Adrenal gland (tissue), 5 donors: Measurements from ENCODE around the gene SIT1.

Source experiments
- CTCF ChIP-seq, 6 experiments: fragments of 450-650 bp in 4 of 6; fragments of 200-600 bp in 2 of 6; sonication (generic) in 1 of 6; IDR thresholded peaks; 1 replicate in 5 of 6; 2 replicates in 1 of 6; pipeline versions ENCODE4 v1.5.1 to v1.8.0; 2016 to 2021; ENCODE audit warnings: antibody characterized with exemption in 6 of 6, mild to moderate bottlenecking in 2 of 6, moderate library complexity in 1 of 6
- POLR2A ChIP-seq, 2 donors: fragments of 450-650 bp; IDR thresholded peaks; one replicate each; pipeline ENCODE4 v1.6.1; 2017; ENCODE audit warnings: antibody characterized with exemption in 2 of 2, mild to moderate bottlenecking in 2 of 2, moderate library complexity in 1 of 2
- donor health status: DM: no; HTN: no; CAD: no.

- no peak for TF ChIP-seq CTCF (IDR thresholded peaks at IDR 0.05)
- no peak for TF ChIP-seq POLR2A (IDR thresholded peaks at IDR 0.05)
These were observed 36.6 kb upstream of the SIT1 start for GRCh38 chr9:35687306-35687705.
